Activated CD8-positive, alpha-beta T cell treated with anti-CD3 and anti-CD28 coated beads, Interleukin-2, amount 10 ng/mL, durations not matched to agents 7 days and 5 days (primary cell): ENCODE data around the gene FAM156B. TPM values are rescaled to one million over a fixed set of nuclear protein-coding genes. Genes with fewer than 3 reads are reported as not detected.
"Not testable (repeated sequence)": the region's sequence is repeated elsewhere in the genome, so short reads cannot be mapped to it uniquely, and the experiment has no call there.

Source experiments
- ATAC-seq: fragments of 150-1000 bp; cut with Tn5 transposase; one replicate; pipeline ENCODE4 v1.10.0; 2021; ENCODE audit warnings: moderate library complexity
- CTCF ChIA-PET: fragments of 350-600 bp; sonication (Branson Sonifier 250); formaldehyde crosslinking; loops from one replicate; lab custom pipeline; 2021; ENCODE audit warnings: antibody characterized with exemption; lab: Charles Lee
- POLR2A ChIA-PET: fragments of 350-600 bp; sonication (Branson Sonifier 250); formaldehyde crosslinking; loops from one replicate; lab custom pipeline; 2021; ENCODE audit warnings: antibody characterized with exemption; lab: Charles Lee
- DNase-seq: peaks from one replicate; pipeline ENCODE4 v3.0.0-alpha.2; 2020
- H3K27ac Mint-ChIP-seq: one replicate; pipeline ENCODE4 v1.8.0; 2021; ENCODE audit warnings: mild to moderate bottlenecking, mixed read lengths
- H3K27me3 Mint-ChIP-seq: one replicate; pipeline ENCODE4 v1.8.0; 2021; ENCODE audit warnings: low read depth, mixed read lengths
- H3K36me3 Mint-ChIP-seq: one replicate; pipeline ENCODE4 v1.8.0; 2021; ENCODE audit warnings: low read depth, mixed read lengths
- H3K4me1 Mint-ChIP-seq: one replicate; pipeline ENCODE4 v1.8.0; 2021; ENCODE audit warnings: low read depth, mixed read lengths
- H3K4me3 Mint-ChIP-seq: one replicate; pipeline ENCODE4 v1.8.0; 2021; ENCODE audit warnings: mild to moderate bottlenecking, mixed read lengths
- H3K9me3 Mint-ChIP-seq: one replicate; pipeline ENCODE4 v1.8.0; 2022; ENCODE audit warnings: mixed read lengths; ENCODE audit not compliant: insufficient read depth
- total RNA-seq, 2 experiments: library from RNA; stranded (reverse); gene quantifications; one replicate each; pipeline ENCODE4 v1.2.3, GENCODE V29; 2021

Gene FAM156B
- total RNA-seq, 2 experiments from 2014 or later: 15.4 to 16.3 TPM

DNA sequence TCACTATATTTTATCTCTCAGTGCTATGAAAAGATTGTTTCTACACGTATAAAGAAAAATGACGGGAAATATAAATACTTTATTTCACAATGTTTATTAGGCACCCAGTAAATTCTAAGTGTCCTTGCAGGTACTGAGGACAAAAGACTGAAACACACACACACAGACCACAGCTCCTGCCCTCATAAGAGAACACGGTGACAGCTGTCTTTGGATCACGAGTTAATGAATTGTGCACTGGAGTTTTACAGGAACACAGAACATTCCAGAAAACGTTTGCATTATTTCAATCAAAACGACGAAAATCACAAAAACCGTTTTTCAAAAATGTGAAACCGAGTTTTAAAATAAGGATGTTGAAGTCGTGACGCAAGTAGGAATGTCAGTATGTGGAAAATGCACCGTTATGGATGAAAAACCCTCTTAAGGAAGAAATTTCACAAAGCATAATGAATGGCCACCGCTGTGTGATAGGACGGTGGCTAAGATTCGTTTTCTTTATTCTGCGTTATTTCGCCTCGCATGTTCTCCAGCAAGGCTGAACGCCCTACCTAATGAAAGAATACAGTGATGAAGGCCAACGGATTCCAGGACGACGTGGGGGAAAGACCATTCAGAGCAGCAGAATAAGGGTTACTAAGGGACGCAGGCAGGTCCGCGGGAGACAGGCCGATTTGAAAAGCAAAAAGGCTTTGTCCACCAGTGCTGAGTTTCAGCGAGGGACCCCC is 37.0 kb downstream of the FAM156B start:
- H3K4me1 Mint-ChIP-seq: peaks cover 10% of the 10 kb centered on the region
- H3K36me3 Mint-ChIP-seq: no peaks in the 10 kb centered on the region
- H3K4me3 Mint-ChIP-seq: peak overlapping the region; percentile 84
- DNase-seq: no peak
- no peak for ATAC-seq
- peaks cover 4% of the 10 kb centered on the region for H3K27me3 Mint-ChIP-seq
- H3K9me3 Mint-ChIP-seq: no peaks in the 10 kb centered on the region
- peak overlapping the region; percentile 96 for H3K27ac Mint-ChIP-seq
- ChIA-PET POLR2A (no interaction called here), CTCF (no interaction called here)

- no peaks in the 10 kb centered on the region for H3K9me3 Mint-ChIP-seq
- H3K4me1 Mint-ChIP-seq: peaks cover 10% of the 10 kb centered on the region
- H3K27me3 Mint-ChIP-seq: no peaks in the 10 kb centered on the region
- ATAC-seq: peak; percentile 95
- H3K27ac Mint-ChIP-seq: peak overlapping the region; percentile 96
- CTCF ChIA-PET: interaction anchor here (0.6 kb wide), 2 partner anchors 12 to 49 kb away, joined by 3 read pairs; no protein-coding TSS in a partner anchor
- H3K36me3 Mint-ChIP-seq: no peaks in the 10 kb centered on the region
- peak overlapping the region; percentile 84 for H3K4me3 Mint-ChIP-seq
- POLR2A ChIA-PET: no interaction called here
- DNase-seq: peak; percentile 93
These were observed 37.8 kb downstream of the FAM156B start for GRCh38 chrX:52934704-52935469.

DNA sequence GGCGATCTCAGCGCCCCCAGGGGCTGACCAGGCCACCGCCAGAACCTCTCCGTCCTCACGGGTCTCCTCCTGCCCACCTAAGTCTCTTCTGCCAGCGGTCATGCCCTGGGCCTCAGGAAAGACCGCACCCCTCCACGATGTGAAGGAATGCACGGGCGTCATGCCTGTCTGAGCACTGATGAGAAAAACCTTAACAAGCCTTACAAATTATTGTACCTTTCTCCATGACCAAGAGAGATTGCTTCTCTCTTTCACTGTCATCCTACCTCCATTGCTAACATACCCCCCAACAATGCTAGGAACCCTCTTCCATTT is 38.3 kb downstream of the FAM156B start:
- H3K9me3 Mint-ChIP-seq, POLR2A ChIA-PET, H3K27me3 Mint-ChIP-seq, DNase-seq, H3K36me3 Mint-ChIP-seq: not testable (repeated sequence)
- CTCF ChIA-PET: interaction anchor here (0.6 kb wide), 2 partner anchors 12 to 48 kb away, joined by 3 read pairs; no protein-coding TSS in a partner anchor
- Mint-ChIP-seq H3K4me1 (peaks cover 10% of the 10 kb centered on the region), H3K27ac (peak overlapping the region; percentile 96), H3K4me3 (peak overlapping the region; percentile 84)
- ATAC-seq: peak; percentile 10

DNA sequence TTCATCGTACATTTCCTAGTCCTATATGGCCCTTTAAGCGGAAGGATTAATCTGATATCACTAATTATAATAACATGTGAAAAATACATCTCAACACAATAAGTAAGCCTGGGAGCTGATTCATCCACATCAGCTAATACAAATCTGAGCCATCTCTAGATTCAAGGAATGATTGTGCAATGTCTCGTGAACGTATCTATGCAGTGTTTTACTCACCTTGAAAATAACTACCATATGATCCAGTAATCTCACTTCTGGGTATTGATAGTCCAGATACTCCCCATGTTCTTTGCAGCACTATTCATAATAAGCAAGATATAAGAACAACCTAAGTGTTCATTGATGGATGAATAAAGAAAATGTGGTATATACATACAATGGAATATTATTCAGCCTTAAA is 43.6 kb downstream of the FAM156B start:
- H3K4me3 Mint-ChIP-seq, CTCF ChIA-PET, DNase-seq, ATAC-seq, H3K9me3 Mint-ChIP-seq, H3K27ac Mint-ChIP-seq, H3K36me3 Mint-ChIP-seq, H3K27me3 Mint-ChIP-seq, H3K4me1 Mint-ChIP-seq, POLR2A ChIA-PET: not testable (repeated sequence)

DNA sequence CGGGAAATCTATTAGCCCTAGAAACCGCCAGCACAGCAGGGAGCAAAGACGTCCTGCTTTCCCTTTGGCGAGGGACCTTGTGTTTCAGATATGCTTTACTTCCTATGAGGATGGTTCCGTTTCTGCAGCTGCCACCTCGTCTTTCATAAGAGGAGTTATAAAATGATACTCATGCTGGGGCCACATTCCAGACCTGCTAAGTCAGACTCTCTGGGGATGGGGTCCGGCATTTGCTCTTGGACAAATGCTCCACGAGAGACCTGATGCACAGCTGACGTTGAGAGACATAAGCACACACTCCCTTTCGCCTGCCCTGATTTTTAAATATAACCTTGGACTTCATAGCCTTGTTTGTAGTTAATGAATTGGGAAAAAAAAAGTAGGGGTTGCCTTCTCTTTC is 44.6 kb downstream of the FAM156B start:
- DNase-seq, H3K27me3 Mint-ChIP-seq, CTCF ChIA-PET, H3K36me3 Mint-ChIP-seq, H3K4me1 Mint-ChIP-seq, ATAC-seq, H3K9me3 Mint-ChIP-seq, POLR2A ChIA-PET, H3K27ac Mint-ChIP-seq, H3K4me3 Mint-ChIP-seq: not testable (repeated sequence)

DNA sequence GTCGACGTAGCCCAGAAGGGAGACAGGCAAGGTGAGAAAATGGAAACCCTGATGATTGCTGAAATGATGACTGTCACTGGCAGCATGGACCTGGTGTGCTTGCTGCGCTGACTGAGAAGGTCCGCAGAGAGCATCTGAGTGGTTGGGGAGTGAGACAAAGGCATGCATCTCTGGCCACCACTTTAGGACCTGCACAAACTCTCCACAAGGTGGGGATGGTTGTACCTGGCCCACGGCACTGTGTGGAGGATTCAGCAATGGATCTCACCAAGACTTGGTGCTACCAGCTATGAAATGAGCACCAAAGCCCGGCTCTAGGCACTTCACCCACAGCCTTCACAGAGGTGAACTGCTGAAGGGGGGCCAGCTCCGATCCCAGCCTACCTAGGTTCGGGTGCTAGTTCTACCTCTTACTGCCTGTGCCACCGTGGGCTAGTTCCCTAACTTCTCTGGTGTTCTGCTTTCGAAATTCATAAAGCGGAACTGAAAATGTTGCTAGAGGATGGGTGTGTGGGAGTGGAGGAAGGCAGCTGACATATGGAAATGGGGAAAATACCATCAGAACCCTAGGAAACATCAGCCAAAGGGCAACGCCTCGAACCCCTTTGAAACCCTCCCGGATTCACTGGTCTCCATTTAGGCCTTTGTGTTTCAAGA is 48.8 kb downstream of the FAM156B start:
- H3K9me3 Mint-ChIP-seq, POLR2A ChIA-PET, H3K4me1 Mint-ChIP-seq, ATAC-seq, CTCF ChIA-PET, H3K4me3 Mint-ChIP-seq, H3K27me3 Mint-ChIP-seq, DNase-seq, H3K27ac Mint-ChIP-seq, H3K36me3 Mint-ChIP-seq: not testable (repeated sequence)

- not testable (repeated sequence) for ATAC-seq, H3K36me3 Mint-ChIP-seq, H3K27me3 Mint-ChIP-seq
These were observed 50.4 kb downstream of the FAM156B start for GRCh38 chrX:52947501-52947900.

DNA sequence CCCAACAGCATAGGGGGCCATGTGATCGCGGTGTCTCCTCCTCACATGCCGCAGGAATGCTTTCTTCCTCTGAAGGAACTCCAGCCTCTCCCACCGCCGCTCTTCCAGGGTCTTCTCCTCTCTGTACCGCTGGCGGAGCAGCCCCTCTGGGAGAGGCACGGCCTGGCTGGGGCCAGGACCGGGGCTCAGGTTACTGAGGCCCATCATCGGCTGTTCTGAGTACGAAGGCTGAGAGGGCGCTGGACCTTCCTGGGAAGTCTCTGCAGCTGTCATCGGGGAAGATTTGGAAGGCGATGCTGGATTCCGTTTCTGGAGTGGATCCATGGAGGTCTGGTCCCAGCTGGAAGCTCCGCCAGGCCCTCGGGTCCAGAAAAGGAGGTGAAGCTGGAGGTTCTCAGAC is 51.1 kb downstream of the FAM156B start:
- POLR2A ChIA-PET, ATAC-seq, DNase-seq, CTCF ChIA-PET, H3K4me3 Mint-ChIP-seq, H3K27me3 Mint-ChIP-seq, H3K27ac Mint-ChIP-seq, H3K36me3 Mint-ChIP-seq, H3K9me3 Mint-ChIP-seq, H3K4me1 Mint-ChIP-seq: not testable (repeated sequence)

More at GRCh38 chrX:52947501-52947900, 50.4 kb downstream of the FAM156B start:
- H3K4me3 Mint-ChIP-seq, H3K9me3 Mint-ChIP-seq, H3K4me1 Mint-ChIP-seq, H3K27ac Mint-ChIP-seq, DNase-seq, CTCF ChIA-PET, POLR2A ChIA-PET: not testable (repeated sequence)

GRCh38 chrX:52949325-52949724 is 52.2 kb downstream of the FAM156B start:
- H3K36me3 Mint-ChIP-seq, POLR2A ChIA-PET, ATAC-seq, H3K4me3 Mint-ChIP-seq, H3K9me3 Mint-ChIP-seq, DNase-seq, H3K27me3 Mint-ChIP-seq, CTCF ChIA-PET, H3K4me1 Mint-ChIP-seq, H3K27ac Mint-ChIP-seq: not testable (repeated sequence)

DNA sequence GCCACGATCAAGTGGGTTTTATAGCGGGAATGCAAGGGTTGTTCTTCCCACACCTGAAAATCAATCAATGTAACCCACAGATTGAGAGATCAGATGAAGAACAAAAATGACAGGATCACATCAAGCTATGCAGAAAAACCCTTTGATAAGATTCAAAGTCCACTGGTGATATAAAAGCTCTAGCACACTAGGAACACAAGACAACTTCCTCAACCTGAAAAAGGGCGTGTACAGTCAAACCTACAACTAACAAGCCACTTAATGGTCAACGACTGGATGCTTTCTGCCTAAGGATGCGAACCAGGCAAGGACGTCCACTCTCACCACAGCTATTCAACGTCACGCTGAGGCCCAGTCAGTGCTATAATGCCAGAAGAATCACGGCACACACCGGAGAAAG is 52.8 kb downstream of the FAM156B start:
- H3K27ac Mint-ChIP-seq, H3K4me1 Mint-ChIP-seq, H3K27me3 Mint-ChIP-seq, CTCF ChIA-PET, DNase-seq, H3K4me3 Mint-ChIP-seq, POLR2A ChIA-PET, H3K36me3 Mint-ChIP-seq, H3K9me3 Mint-ChIP-seq, ATAC-seq: not testable (repeated sequence)
